ENCODE results near the gene PSTPIP1. TPM values are rescaled to one million over a fixed set of nuclear protein-coding genes. Genes with fewer than 3 reads are reported as not detected.
A peak's percentile ranks its signal among the peaks of the same experiment; 100 is the strongest.

Gene PSTPIP1
- total and polyA plus RNA-seq, 2 of the 4 experiments (the other 2 are of a cell fraction), result 0.36 to 1.1 TPM

DNA sequence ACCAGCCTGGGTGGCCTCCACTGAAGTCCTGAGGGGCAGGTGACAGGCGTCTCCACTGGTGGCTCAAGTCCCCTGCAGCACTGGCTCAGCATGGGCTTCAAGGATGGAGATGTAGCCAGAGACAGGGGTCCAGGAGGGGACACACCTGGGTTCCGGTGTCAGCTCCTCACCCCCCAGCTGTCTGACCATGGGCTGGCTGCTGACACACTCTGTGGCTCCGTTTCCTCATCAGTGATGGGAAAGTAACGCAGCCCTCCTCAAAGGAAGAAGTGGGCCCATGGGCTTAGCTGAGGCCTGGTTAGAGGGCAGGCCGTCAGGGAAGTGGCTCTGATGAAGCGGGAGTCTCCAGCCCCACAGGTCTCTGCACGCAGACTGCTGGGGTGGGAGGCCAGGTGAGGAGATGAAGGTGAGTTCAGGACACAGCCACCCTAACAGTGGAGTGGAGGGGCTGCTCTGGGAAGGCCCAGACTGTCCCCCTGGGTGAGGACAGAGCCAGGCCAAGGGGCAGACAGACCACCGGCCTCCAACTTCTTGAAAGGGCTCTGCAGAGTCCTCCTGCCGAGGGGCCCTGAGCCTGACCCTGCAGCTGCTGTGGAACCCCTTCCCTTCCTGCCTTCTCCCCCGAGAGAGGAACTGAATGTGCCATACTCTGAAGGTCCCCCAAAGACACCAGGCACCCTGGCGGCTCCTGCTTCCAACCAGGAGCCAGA is 24.0 kb downstream of the PSTPIP1 start:
- 100% methylated on average over 2 of the region's 11 CpGs; no CpG with 5 or more reads in 1 of the 2 experiments for WGBS, 2 experiments (ENCODE audit: extremely low coverage in 2 of 2, insufficient read length in 1 of 2)
- Histone ChIP-seq H4K5ac (ENCODE audit: low read depth, low read length) (no peak overlapping the region), H3K79me1 (ENCODE audit: low read depth in 1 of 2, low read length in 2 of 2) (no peaks in the 10 kb centered on the region), H3K4ac (ENCODE audit: low read depth, low read length) (no peak overlapping the region), H3K36me3 (ENCODE audit: control insufficient read depth, insufficient read depth, low read length) (no peaks in the 10 kb centered on the region), H3K9ac (ENCODE audit: low read depth, low read length) (no peak overlapping the region), H4K8ac (ENCODE audit: low read depth in 2 of 2, low read length in 2 of 2) (no peak overlapping the region), H4K20me1 (ENCODE audit: insufficient read depth, low read length) (no peaks in the 10 kb centered on the region), H2BK15ac (ENCODE audit: low read depth, low read length) (no peak overlapping the region; the same call in 2 of the 3 replicates), H2AK5ac (ENCODE audit: low read depth, low read length) (peak overlapping the region; percentile 26; the same call in 1 of the 2 replicates), H3K4me3 (ENCODE audit: insufficient read depth, low read depth, low read length) (no peak overlapping the region), H3K14ac (replicated peaks; ENCODE audit: low read depth, low read length) (no peak overlapping the region), H3K27me3 (ENCODE audit: control insufficient read depth, insufficient read depth, low read length) (peaks cover 8% of the 10 kb centered on the region; the same call in 1 of the 2 replicates), H2AFZ (replicated peaks; ENCODE audit: low read length, poor library complexity) (peak overlapping the region; percentile 80), H3K9me3 (ENCODE audit: control insufficient read depth, insufficient read depth, low read length) (no peaks in the 10 kb centered on the region), H3K23ac (ENCODE audit: low read depth, low read length) (no peak overlapping the region), H3K4me2 (ENCODE audit: low read depth, low read length) (no peak overlapping the region), H2BK20ac (ENCODE audit: low read depth, low read length) (no peak overlapping the region), H4K91ac (ENCODE audit: insufficient read depth, low read depth, low read length) (no peak overlapping the region), H3K56ac (ENCODE audit: extremely low read depth, insufficient read depth, low read length) (no peak overlapping the region), H2BK5ac (ENCODE audit: low read depth, low read length, poor library complexity, severe bottlenecking) (no peak overlapping the region), H3K9me1 (ENCODE audit: insufficient read depth, low read length) (peaks cover 14% of the 10 kb centered on the region), H2AK9ac (replicated peaks; ENCODE audit: low read depth, low read length, poor library complexity) (peak overlapping the region; percentile 44), H3K4me1 (ENCODE audit: control insufficient read depth, insufficient read depth, low read length) (peaks cover 12% of the 10 kb centered on the region), H3K18ac (ENCODE audit: low read depth, low read length) (no peak overlapping the region), H3K27ac (ENCODE audit: insufficient read depth, low read length) (no peak overlapping the region), H2BK120ac (ENCODE audit: low read depth, low read length) (peak overlapping the region; percentile 68; the same call in 1 of the 2 replicates)
- no peak for ATAC-seq (ENCODE audit: low read depth)
- ChIA-PET CTCF (no interaction called here), POLR2A (ENCODE audit: unreplicated experiment) (no interaction called here)
- dilution Hi-C loops (cut with HindIII; ENCODE audit: low sequenced_read_pairs, unreplicated experiment) (no loop called here), in situ Hi-C loops (cut with MboI; ENCODE audit: low sequenced_read_pairs) (no loop called here), intact Hi-C loops (cut with micrococcal nuclease) (no loop called here)
- no peak for TF ChIP-seq SMC3 (IDR thresholded peaks at IDR 0.05; ENCODE audit: low read depth, low read length)
- no peak for TF ChIP-seq CHD1 (IDR thresholded peaks at IDR 0.05; ENCODE audit: low read depth, low read length)
- TF ChIP-seq USF2 (IDR thresholded peaks at IDR 0.05; ENCODE audit: low read depth, low read length), result no peak
- no peak for TF ChIP-seq RCOR1 (IDR thresholded peaks at IDR 0.05; ENCODE audit: insufficient replicate concordance, low read length)
- TF ChIP-seq CTCF (conservative IDR thresholded peaks at IDR 0.05; ENCODE audit: low read depth, low read length), result no peak
- BruUV-seq (replicated peaks), result no TSS peak
- no peak for DNase-seq
